B cell (primary cell): ENCODE data around the gene NR1H2. TPM values are rescaled to one million over a fixed set of nuclear protein-coding genes. Genes with fewer than 3 reads are reported as not detected.

Experiments
- ATAC-seq: fragments of 200-7000 bp; cut with Tn5 transposase; one replicate; pipeline ENCODE4 v1.10.0; 2021; ENCODE audit warnings: low read depth, mild to moderate bottlenecking, moderate number of reproducible peaks, moderate library complexity
- CTCF ChIA-PET: fragments of 350-600 bp; sonication (Branson Sonifier 250); formaldehyde crosslinking; loops from one replicate; lab custom pipeline; 2021; ENCODE audit warnings: antibody characterized with exemption, inconsistent platforms; lab: Charles Lee
- POLR2A ChIA-PET: fragments of 350-600 bp; sonication (Branson Sonifier 250); formaldehyde crosslinking; loops from one replicate; lab custom pipeline; 2021; ENCODE audit warnings: antibody characterized with exemption; lab: Charles Lee
- DNase-seq: peaks from one replicate; pipeline ENCODE4 v3.0.0; 2013
- H2AFZ ChIP-seq: 2 replicates; pipeline ENCODE4 v1.6.1; 2012; ENCODE audit warnings: mild to moderate bottlenecking, low read depth, low read length; ENCODE audit not compliant: insufficient read depth, poor library complexity, severe bottlenecking
- H3K27ac ChIP-seq, 2 donors: 1 replicate in 1 of 2; 2 replicates in 1 of 2; pipeline ENCODE4 v1.5.1; 2012 to 2013; ENCODE audit warnings: low read length in 2 of 2, mild to moderate bottlenecking in 2 of 2, moderate library complexity in 1 of 2
- H3K27me3 ChIP-seq, 4 experiments: fragments of 200-600 bp in 1 of 4; sonication (generic) in 1 of 4; replicated peaks in 1 of 4; 1 replicate in 2 of 4; 2 replicates in 2 of 4; pipeline versions ENCODE4 v1.6.1 to v1.7.0; 2013 to 2016; ENCODE audit warnings: low read length in 3 of 4, mild to moderate bottlenecking in 2 of 4, mixed read lengths in 1 of 4, moderate library complexity in 1 of 4; ENCODE audit not compliant: insufficient read depth in 4 of 4, control insufficient read depth in 3 of 4; ENCODE audit errors: control extremely low read depth in 1 of 4
- H3K36me3 ChIP-seq, 2 experiments: replicated peaks in 1 of 2; 1 replicate in 1 of 2; 2 replicates in 1 of 2; pipeline versions ENCODE4 v1.6.1 to v1.7.1; 2013; ENCODE audit warnings: low read length in 1 of 2; ENCODE audit not compliant: insufficient read depth in 2 of 2, control insufficient read depth in 1 of 2; ENCODE audit errors: control extremely low read depth in 1 of 2, extremely low read depth in 1 of 2
- H3K4me1 ChIP-seq, 2 donors: fragments of 200-600 bp in 1 of 2; sonication (generic) in 1 of 2; 1 replicate in 1 of 2; 2 replicates in 1 of 2; pipeline versions ENCODE4 v1.5.1 to v1.6.1; 2013 to 2017; ENCODE audit warnings: low read length in 2 of 2; ENCODE audit not compliant: control insufficient read depth in 2 of 2, insufficient read depth in 2 of 2
- H3K4me2 ChIP-seq: replicated peaks from 2 replicates; pipeline ENCODE3; 2012; ENCODE audit warnings: mild to moderate bottlenecking, low read depth, low read length; ENCODE audit not compliant: poor library complexity, severe bottlenecking
- H3K4me3 ChIP-seq, 5 experiments: fragments of 200-600 bp in 1 of 5; sonication (generic) in 1 of 5; 1 replicate in 3 of 5; 2 replicates in 2 of 5; pipeline versions ENCODE4 v1.5.1 to v1.7.0; 2011 to 2016; ENCODE audit warnings: low read length in 4 of 5, mild to moderate bottlenecking in 4 of 5, low read depth in 2 of 5, control low read depth in 1 of 5, moderate library complexity in 1 of 5; ENCODE audit not compliant: insufficient read depth in 1 of 5; ENCODE audit errors: control extremely low read depth in 1 of 5, extremely low read depth in 1 of 5
- H3K79me2 ChIP-seq: fragments of 200-600 bp; sonication (generic); one replicate; pipeline ENCODE4 v1.6.0; 2016; ENCODE audit warnings: low read length; ENCODE audit not compliant: control insufficient read depth, insufficient read depth
- H3K9ac ChIP-seq: fragments of 200-600 bp; sonication (generic); 2 replicates; pipeline ENCODE4 v1.6.1; 2017; ENCODE audit warnings: mild to moderate bottlenecking, low read length, moderate library complexity
- H3K9me3 ChIP-seq, 3 donors: one replicate each; pipeline versions ENCODE4 v1.6.1 to v1.7.1; 2013; ENCODE audit warnings: low read length in 2 of 3; ENCODE audit not compliant: control insufficient read depth in 2 of 3, insufficient read depth in 1 of 3; ENCODE audit errors: control extremely low read depth in 1 of 3
- H4K20me1 ChIP-seq: 2 replicates; pipeline ENCODE4 v1.6.0; 2012; ENCODE audit warnings: mild to moderate bottlenecking, low read length; ENCODE audit not compliant: insufficient read depth, control insufficient read depth, poor library complexity, severe bottlenecking
- H3K27ac Mint-ChIP-seq: one replicate; pipeline ENCODE4 v1.8.0; 2021; ENCODE audit warnings: mixed read lengths
- H3K27me3 Mint-ChIP-seq: one replicate; pipeline ENCODE4 v1.8.0; 2021; ENCODE audit warnings: mixed read lengths
- H3K4me1 Mint-ChIP-seq: one replicate; pipeline ENCODE4 v1.8.0; 2021; ENCODE audit warnings: mixed read lengths
- H3K4me3 Mint-ChIP-seq: one replicate; pipeline ENCODE4 v1.8.0; 2021; ENCODE audit warnings: mixed read lengths
- H3K9me3 Mint-ChIP-seq: one replicate; pipeline ENCODE4 v1.8.0; 2022; ENCODE audit warnings: mixed read lengths; ENCODE audit not compliant: insufficient read depth
- CTCF ChIP-seq: fragments of 200-600 bp; IDR thresholded peaks from one replicate; pipeline ENCODE4 v1.8.0; 2022; ENCODE audit warnings: antibody characterized with exemption, mild to moderate bottlenecking
- EZH2 ChIP-seq: IDR thresholded peaks from 2 replicates; pipeline ENCODE4 v1.6.1; 2012; ENCODE audit warnings: borderline replicate concordance, low read depth, mild to moderate bottlenecking, moderate library complexity, low read length; ENCODE audit not compliant: insufficient read depth, poor library complexity, severe bottlenecking
- WGBS: methylation state at CpG from one replicate; pipeline ENCODE4 v1.1.5; 2013; ENCODE audit warnings: missing lambda C conversion rate; ENCODE audit not compliant: insufficient coverage; 5-methylcytosine and 5-hydroxymethylcytosine counted together
- intact Hi-C: fragments of 100-400 bp; cut with micrococcal nuclease; formaldehyde crosslinking; loops from one replicate; pipeline ENCODE4 v1.10.0; 2022
- polyA plus RNA-seq: library from polyadenylated mRNA; depleted of rRNA; stranded (reverse); fragments of >200 nt; gene quantifications from 2 replicates; pipeline ENCODE4 v1.2.3, GENCODE V29; 2012
- total RNA-seq, 2 donors: library from RNA; stranded (reverse); fragments of 120-200 nt in 1 of 2; gene quantifications; 1 replicate in 1 of 2; 2 replicates in 1 of 2; pipeline versions ENCODE4 v1.2.3 to v1.2.4, GENCODE V29; 2013 to 2022

The NR1H2 gene
- total and polyA plus RNA-seq, 2 donors (not counting 1 experiment from before 2014, with no cell fraction given): 116 to 164 TPM

DNA sequence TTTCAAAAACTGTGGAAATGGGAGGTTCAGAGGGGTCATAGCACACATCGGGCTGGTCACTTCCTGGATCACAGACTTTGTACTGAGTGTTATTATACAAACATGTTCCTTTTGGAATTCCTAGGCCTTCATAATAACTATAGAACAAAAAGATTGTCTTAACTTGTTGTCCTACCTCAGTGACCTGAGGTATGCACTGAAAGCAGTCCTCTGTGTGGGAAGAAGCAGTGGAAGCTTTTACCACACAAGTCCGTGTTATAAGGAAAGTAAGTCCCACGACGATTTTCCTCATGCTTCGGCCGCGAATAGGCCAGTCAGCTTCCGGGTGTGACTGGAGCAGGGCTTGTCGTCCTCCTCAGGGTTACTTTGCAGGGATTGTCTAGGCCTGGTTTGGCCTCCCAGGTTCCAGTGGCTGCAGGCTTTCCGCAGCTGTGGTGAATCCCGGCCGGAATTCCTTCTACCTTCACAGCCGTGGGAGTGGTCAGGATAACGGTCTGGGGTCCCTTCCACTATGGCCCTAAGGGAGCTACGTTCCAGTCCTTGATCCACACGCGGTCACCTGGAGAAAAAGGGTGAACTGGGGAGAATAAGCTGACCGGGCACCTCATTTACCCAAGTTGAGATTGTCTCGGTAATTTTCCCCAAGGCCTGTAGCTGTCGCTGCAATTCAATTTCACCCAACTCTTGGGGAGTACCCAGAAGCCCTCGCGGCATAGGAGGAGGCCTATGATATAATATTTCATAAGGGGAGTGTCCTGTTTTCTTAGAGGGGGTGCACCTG is 26.8 kb upstream of the NR1H2 start:
- H4K20me1 ChIP-seq: no peaks in the 10 kb centered on the region
- POLR2A ChIA-PET: interaction anchor here (9.3 kb wide), 1 partner anchor 18 kb away, joined by 122 read pairs; the partner anchor contains the start of gene KCNC3
- H3K27me3 ChIP-seq: no peaks in the 10 kb centered on the region
- H3K9me3 ChIP-seq: peaks cover 0 to 9% (median 0%) of the 10 kb centered on the region in 3 donors
- no peak for ATAC-seq
- CTCF ChIA-PET: interaction anchor here (0.9 to 4.5 kb wide), 2 partner anchors 10 to 21 kb away, joined by 5 to 20 read pairs; partner anchors contain the start of gene KCNC3
- Mint-ChIP-seq H3K9me3 (no peaks in the 10 kb centered on the region), H3K27ac (peak overlapping the region; percentile 96), H3K4me3 (no peak overlapping the region), H3K4me1 (peaks cover 57% of the 10 kb centered on the region), H3K27me3 (no peaks in the 10 kb centered on the region)
- no peak overlapping the region for H3K4me2 ChIP-seq
- peaks cover 31% of the 10 kb centered on the region for H3K79me2 ChIP-seq
- no peak overlapping the region for H3K9ac ChIP-seq
- DNase-seq: no peak
- peak overlapping the region in 1 of 2 donors; percentile 91 for H3K27ac ChIP-seq
- intact Hi-C loops: no loop called here
- H3K36me3 ChIP-seq: no peaks in the 10 kb centered on the region
- WGBS: 86% methylated on average over 8 of the region's 22 CpGs
- peaks cover 61 to 69% of the 10 kb centered on the region in 2 donors for H3K4me1 ChIP-seq
- TF ChIP-seq CTCF: no peak
- TF ChIP-seq EZH2: no peak
- H3K4me3 ChIP-seq: no peak overlapping the region
- H2AFZ ChIP-seq: no peak overlapping the region

GRCh38 chr19:50352242-50352641 is 24.0 kb upstream of the NR1H2 start:
- H3K9me3 ChIP-seq: no peaks in the 10 kb centered on the region
- H2AFZ ChIP-seq: no peak overlapping the region
- H3K27me3 ChIP-seq: no peaks in the 10 kb centered on the region
- no peak overlapping the region for H3K9ac ChIP-seq
- DNase-seq (no peak), ATAC-seq (no peak)
- no peaks in the 10 kb centered on the region for H3K9me3 Mint-ChIP-seq
- no peak overlapping the region for H3K27ac ChIP-seq
- 100% methylated on average over 2 of the region's 4 CpGs for WGBS
- H3K4me3 ChIP-seq: no peak overlapping the region
- no peak overlapping the region for H3K4me3 Mint-ChIP-seq
- no peak overlapping the region for H3K4me2 ChIP-seq
- peaks cover 40 to 50% of the 10 kb centered on the region in 2 donors for H3K4me1 ChIP-seq
- intact Hi-C loops: no loop called here
- TF ChIP-seq EZH2: no peak
- no peak for TF ChIP-seq CTCF
- no peaks in the 10 kb centered on the region for H4K20me1 ChIP-seq
- no peaks in the 10 kb centered on the region for H3K36me3 ChIP-seq
- peaks cover 30% of the 10 kb centered on the region for H3K79me2 ChIP-seq
- ChIA-PET POLR2A (interaction anchor here (0.9 to 2.1 kb wide), 2 partner anchors 11 to 23 kb away, joined by 5 to 12 read pairs; partner anchors contain the start of gene KCNC3), CTCF (interaction anchor here (1.0 to 4.5 kb wide), 9 partner anchors 9 to 570 kb away, joined by 3 to 20 read pairs (median 3); partner anchors contain the start of genes KCNC3 and NR1H2)
- H3K4me1 Mint-ChIP-seq: peaks cover 45% of the 10 kb centered on the region
- H3K27ac Mint-ChIP-seq: no peak overlapping the region
- no peaks in the 10 kb centered on the region for H3K27me3 Mint-ChIP-seq
